Transverse colon (tissue), 4 donors: ENCODE results near the gene RING1.

Source experiments
- CTCF ChIP-seq, 5 experiments: fragments of 200-600 bp in 3 of 5; fragments of 450-650 bp in 2 of 5; sonication (generic) in 3 of 5; IDR thresholded peaks; 1 replicate in 2 of 5; 2 replicates in 3 of 5; pipeline ENCODE4 v1.5.1; 2016 to 2017; ENCODE audit warnings: antibody characterized with exemption in 5 of 5, inconsistent platforms in 3 of 5, mild to moderate bottlenecking in 2 of 5, moderate library complexity in 1 of 5
- POLR2A ChIP-seq: fragments of 450-650 bp; IDR thresholded peaks from one replicate; pipeline ENCODE4 v1.6.1; 2016; ENCODE audit warnings: antibody characterized with exemption, mild to moderate bottlenecking, moderate library complexity
- POLR2AphosphoS5 ChIP-seq, 3 donors: sonication (generic); formaldehyde crosslinking; IDR thresholded peaks; one replicate each; pipeline ENCODE4 v1.6.1; 2016; ENCODE audit warnings: antibody characterized with exemption in 3 of 3

- no peak for TF ChIP-seq POLR2AphosphoS5 (IDR thresholded peaks at IDR 0.05)
- no peak for TF ChIP-seq POLR2A
- TF ChIP-seq CTCF (IDR thresholded peaks at IDR 0.05), result no peak
Observed at GRCh38 chr6:33209856-33210255, 1.6 kb downstream of the RING1 start.
